B cell (primary cell): ENCODE data around the gene FBXL14. TPM values are rescaled to one million over a fixed set of nuclear protein-coding genes. Genes with fewer than 3 reads are reported as not detected.
"Not testable (repeated sequence)": the region's sequence is repeated elsewhere in the genome, so short reads cannot be mapped to it uniquely, and the experiment has no call there.

Experiments used
- ATAC-seq: fragments of 200-7000 bp; cut with Tn5 transposase; one replicate; pipeline ENCODE4 v1.10.0; 2021; ENCODE audit warnings: low read depth, mild to moderate bottlenecking, moderate number of reproducible peaks, moderate library complexity
- CTCF ChIA-PET: fragments of 350-600 bp; sonication (Branson Sonifier 250); formaldehyde crosslinking; loops from one replicate; lab custom pipeline; 2021; ENCODE audit warnings: antibody characterized with exemption, inconsistent platforms; lab: Charles Lee
- POLR2A ChIA-PET: fragments of 350-600 bp; sonication (Branson Sonifier 250); formaldehyde crosslinking; loops from one replicate; lab custom pipeline; 2021; ENCODE audit warnings: antibody characterized with exemption; lab: Charles Lee
- DNase-seq: peaks from one replicate; pipeline ENCODE4 v3.0.0; 2013
- H2AFZ ChIP-seq: 2 replicates; pipeline ENCODE4 v1.6.1; 2012; ENCODE audit warnings: mild to moderate bottlenecking, low read depth, low read length; ENCODE audit not compliant: insufficient read depth, poor library complexity, severe bottlenecking
- H3K27ac ChIP-seq, 2 donors: 1 replicate in 1 of 2; 2 replicates in 1 of 2; pipeline ENCODE4 v1.5.1; 2012 to 2013; ENCODE audit warnings: low read length in 2 of 2, mild to moderate bottlenecking in 2 of 2, moderate library complexity in 1 of 2
- H3K27me3 ChIP-seq, 4 experiments: fragments of 200-600 bp in 1 of 4; sonication (generic) in 1 of 4; replicated peaks in 1 of 4; 1 replicate in 2 of 4; 2 replicates in 2 of 4; pipeline versions ENCODE4 v1.6.1 to v1.7.0; 2013 to 2016; ENCODE audit warnings: low read length in 3 of 4, mild to moderate bottlenecking in 2 of 4, mixed read lengths in 1 of 4, moderate library complexity in 1 of 4; ENCODE audit not compliant: insufficient read depth in 4 of 4, control insufficient read depth in 3 of 4; ENCODE audit errors: control extremely low read depth in 1 of 4
- H3K36me3 ChIP-seq, 2 experiments: replicated peaks in 1 of 2; 1 replicate in 1 of 2; 2 replicates in 1 of 2; pipeline versions ENCODE4 v1.6.1 to v1.7.1; 2013; ENCODE audit warnings: low read length in 1 of 2; ENCODE audit not compliant: insufficient read depth in 2 of 2, control insufficient read depth in 1 of 2; ENCODE audit errors: control extremely low read depth in 1 of 2, extremely low read depth in 1 of 2
- H3K4me1 ChIP-seq, 2 donors: fragments of 200-600 bp in 1 of 2; sonication (generic) in 1 of 2; 1 replicate in 1 of 2; 2 replicates in 1 of 2; pipeline versions ENCODE4 v1.5.1 to v1.6.1; 2013 to 2017; ENCODE audit warnings: low read length in 2 of 2; ENCODE audit not compliant: control insufficient read depth in 2 of 2, insufficient read depth in 2 of 2
- H3K4me2 ChIP-seq: replicated peaks from 2 replicates; pipeline ENCODE3; 2012; ENCODE audit warnings: mild to moderate bottlenecking, low read depth, low read length; ENCODE audit not compliant: poor library complexity, severe bottlenecking
- H3K4me3 ChIP-seq, 5 experiments: fragments of 200-600 bp in 1 of 5; sonication (generic) in 1 of 5; 1 replicate in 3 of 5; 2 replicates in 2 of 5; pipeline versions ENCODE4 v1.5.1 to v1.7.0; 2011 to 2016; ENCODE audit warnings: low read length in 4 of 5, mild to moderate bottlenecking in 4 of 5, low read depth in 2 of 5, control low read depth in 1 of 5, moderate library complexity in 1 of 5; ENCODE audit not compliant: insufficient read depth in 1 of 5; ENCODE audit errors: control extremely low read depth in 1 of 5, extremely low read depth in 1 of 5
- H3K79me2 ChIP-seq: fragments of 200-600 bp; sonication (generic); one replicate; pipeline ENCODE4 v1.6.0; 2016; ENCODE audit warnings: low read length; ENCODE audit not compliant: control insufficient read depth, insufficient read depth
- H3K9ac ChIP-seq: fragments of 200-600 bp; sonication (generic); 2 replicates; pipeline ENCODE4 v1.6.1; 2017; ENCODE audit warnings: mild to moderate bottlenecking, low read length, moderate library complexity
- H3K9me3 ChIP-seq, 3 donors: one replicate each; pipeline versions ENCODE4 v1.6.1 to v1.7.1; 2013; ENCODE audit warnings: low read length in 2 of 3; ENCODE audit not compliant: control insufficient read depth in 2 of 3, insufficient read depth in 1 of 3; ENCODE audit errors: control extremely low read depth in 1 of 3
- H4K20me1 ChIP-seq: 2 replicates; pipeline ENCODE4 v1.6.0; 2012; ENCODE audit warnings: mild to moderate bottlenecking, low read length; ENCODE audit not compliant: insufficient read depth, control insufficient read depth, poor library complexity, severe bottlenecking
- H3K27ac Mint-ChIP-seq: one replicate; pipeline ENCODE4 v1.8.0; 2021; ENCODE audit warnings: mixed read lengths
- H3K27me3 Mint-ChIP-seq: one replicate; pipeline ENCODE4 v1.8.0; 2021; ENCODE audit warnings: mixed read lengths
- H3K4me1 Mint-ChIP-seq: one replicate; pipeline ENCODE4 v1.8.0; 2021; ENCODE audit warnings: mixed read lengths
- H3K4me3 Mint-ChIP-seq: one replicate; pipeline ENCODE4 v1.8.0; 2021; ENCODE audit warnings: mixed read lengths
- H3K9me3 Mint-ChIP-seq: one replicate; pipeline ENCODE4 v1.8.0; 2022; ENCODE audit warnings: mixed read lengths; ENCODE audit not compliant: insufficient read depth
- CTCF ChIP-seq: fragments of 200-600 bp; IDR thresholded peaks from one replicate; pipeline ENCODE4 v1.8.0; 2022; ENCODE audit warnings: antibody characterized with exemption, mild to moderate bottlenecking
- EZH2 ChIP-seq: IDR thresholded peaks from 2 replicates; pipeline ENCODE4 v1.6.1; 2012; ENCODE audit warnings: borderline replicate concordance, low read depth, mild to moderate bottlenecking, moderate library complexity, low read length; ENCODE audit not compliant: insufficient read depth, poor library complexity, severe bottlenecking
- whole genome bisulfite sequencing: methylation state at CpG from one replicate; pipeline ENCODE4 v1.1.5; 2013; ENCODE audit warnings: missing lambda C conversion rate; ENCODE audit not compliant: insufficient coverage; 5-methylcytosine and 5-hydroxymethylcytosine counted together
- intact Hi-C: fragments of 100-400 bp; cut with micrococcal nuclease; formaldehyde crosslinking; loops from one replicate; pipeline ENCODE4 v1.10.0; 2022
- polyA plus RNA-seq: library from polyadenylated mRNA; depleted of rRNA; stranded (reverse); fragments of >200 nt; gene quantifications from 2 replicates; pipeline ENCODE4 v1.2.3, GENCODE V29; 2012
- total RNA-seq, 2 donors: library from RNA; stranded (reverse); fragments of 120-200 nt in 1 of 2; gene quantifications; 1 replicate in 1 of 2; 2 replicates in 1 of 2; pipeline versions ENCODE4 v1.2.3 to v1.2.4, GENCODE V29; 2013 to 2022

FBXL14 gene
- total and polyA plus RNA-seq, 2 donors (not counting 1 experiment from before 2014, with no cell fraction given) = 21.6 to 37.3 TPM

GRCh38 chr12:1604464-1604863, 10.1 kb upstream of the FBXL14 start:
- DNase-seq = no peak
- Histone ChIP-seq H3K79me2 (peaks cover 4% of the 10 kb centered on the region), H2AFZ (no peak overlapping the region), H3K27ac (no peak overlapping the region), H3K4me2 (no peak overlapping the region), H3K9me3 (no peaks in the 10 kb centered on the region), H3K36me3 (no peaks in the 10 kb centered on the region), H3K27me3 (no peaks in the 10 kb centered on the region), H4K20me1 (no peaks in the 10 kb centered on the region), H3K9ac (no peak overlapping the region), H3K4me3 (no peak overlapping the region), H3K4me1 (peaks cover 11 to 27% of the 10 kb centered on the region in 2 donors)
- ChIA-PET POLR2A (interaction anchor here (1.0 to 1.5 kb wide), 2 partner anchors 21 to 486 kb away, joined by 4 to 6 read pairs; no protein-coding TSS in a partner anchor), CTCF (interaction anchor here (1.0 to 4.4 kb wide), 15 partner anchors 11 to 722 kb away, joined by 3 to 94 read pairs (median 12); partner anchors contain the start of gene FBXL14)
- Mint-ChIP-seq H3K9me3 (no peaks in the 10 kb centered on the region), H3K4me3 (peak overlapping the region; percentile 24), H3K27me3 (peaks cover 3% of the 10 kb centered on the region), H3K27ac (peak overlapping the region; percentile 16), H3K4me1 (peaks cover 29% of the 10 kb centered on the region)
- no peak for ATAC-seq
- intact Hi-C loops = no loop called here
- TF ChIP-seq EZH2 (no peak), CTCF (no peak)
- WGBS = 93% methylated on average over 2 of the region's 3 CpGs

GRCh38 chr12:1603269-1603993, 9.1 kb upstream of the FBXL14 start:
- Histone ChIP-seq H3K79me2 (peaks cover 4% of the 10 kb centered on the region), H3K9ac (no peak overlapping the region), H3K9me3 (no peaks in the 10 kb centered on the region), H3K36me3 (no peaks in the 10 kb centered on the region), H2AFZ (no peak overlapping the region), H3K27me3 (no peaks in the 10 kb centered on the region), H3K4me1 (peaks cover 11 to 27% of the 10 kb centered on the region in 2 donors), H3K4me2 (no peak overlapping the region), H3K4me3 (no peak overlapping the region), H4K20me1 (no peaks in the 10 kb centered on the region), H3K27ac (no peak overlapping the region)
- H3K9me3 Mint-ChIP-seq = no peaks in the 10 kb centered on the region
- CTCF ChIA-PET = interaction anchor here (0.5 to 4.4 kb wide), 14 partner anchors 9 to 788 kb away, joined by 3 to 94 read pairs (median 4); partner anchors contain the start of genes FBXL14 and RAD52
- POLR2A ChIA-PET = interaction anchor here (0.6 kb wide), 1 partner anchor 1214 kb away, joined by 12 read pairs; no protein-coding TSS in a partner anchor
- H3K4me3 Mint-ChIP-seq = peak overlapping the region; percentile 38
- ATAC-seq (no peak), DNase-seq (no peak)
- H3K27me3 Mint-ChIP-seq = peaks cover 3% of the 10 kb centered on the region
- H3K4me1 Mint-ChIP-seq = peaks cover 25% of the 10 kb centered on the region
- no CpG with 5 or more reads among the region's 7 CpGs for WGBS
- no peak for TF ChIP-seq EZH2
- H3K27ac Mint-ChIP-seq = peak overlapping the region; percentile 50
- intact Hi-C loops = no loop called here

- H3K27ac ChIP-seq = peak overlapping the region in 1 of 2 donors; percentile 79
- H3K9me3 Mint-ChIP-seq, H3K4me2 ChIP-seq, H3K4me3 ChIP-seq, H3K79me2 ChIP-seq, DNase-seq, intact Hi-C loops, H3K36me3 ChIP-seq, H3K9me3 ChIP-seq, H3K27me3 ChIP-seq, ATAC-seq, H4K20me1 ChIP-seq, H3K9ac ChIP-seq, H3K27me3 Mint-ChIP-seq: not testable (repeated sequence)
- peaks cover 11 to 27% of the 10 kb centered on the region in 2 donors for H3K4me1 ChIP-seq
- Mint-ChIP-seq H3K4me3 (peak overlapping the region; percentile 16), H3K27ac (peak overlapping the region; percentile 96), H3K4me1 (peaks cover 25% of the 10 kb centered on the region)
- POLR2A ChIA-PET = interaction anchor here (0.6 to 1.2 kb wide), 2 partner anchors 14 to 1213 kb away, joined by 5 to 12 read pairs; no protein-coding TSS in a partner anchor
- H2AFZ ChIP-seq = peak overlapping the region; percentile 83
- WGBS = 89% methylated on average over 7 of the region's 9 CpGs
- CTCF ChIA-PET = interaction anchor here (0.5 to 4.4 kb wide), 17 partner anchors 8 to 787 kb away, joined by 3 to 94 read pairs (median 4); partner anchors contain the start of genes FBXL14 and RAD52
Measured at GRCh38 chr12:1602706-1603105, 8.3 kb upstream of the FBXL14 start.
